WTC11 (cell line): ENCODE data around the gene ECE1. TPM values are rescaled to one million over a fixed set of nuclear protein-coding genes. Genes with fewer than 3 reads are reported as not detected.
A peak's percentile ranks its signal among the peaks of the same experiment; 100 is the strongest.
"Not testable (repeated sequence)": the region's sequence is repeated elsewhere in the genome, so short reads cannot be mapped to it uniquely, and the experiment has no call there.

Experiments
- ATAC-seq: fragments of 200-7000 bp; cut with Tn5 transposase; 2 replicates; pipeline ENCODE4 v1.10.0; 2021; ENCODE audit warnings: mild to moderate bottlenecking, moderate library complexity
- CTCF ChIA-PET: fragments of 300-600 bp; sonication (Branson Sonifier 250); formaldehyde crosslinking; loops from one replicate; lab custom pipeline; 2021; ENCODE audit warnings: antibody characterized with exemption; lab: Charles Lee
- POLR2A ChIA-PET: fragments of 350-600 bp; sonication (Branson Sonifier 250); formaldehyde crosslinking; loops from one replicate; lab custom pipeline; 2021; ENCODE audit warnings: antibody characterized with exemption; lab: Charles Lee
- DNase-seq: peaks from one replicate; pipeline ENCODE4 v3.0.0; 2021; ENCODE audit warnings: low spot score
- H3K27ac Mint-ChIP-seq: 2 replicates; pipeline ENCODE4 v1.8.0; 2021; ENCODE audit warnings: mixed read lengths
- H3K27me3 Mint-ChIP-seq: 2 replicates; pipeline ENCODE4 v1.8.0; 2021; ENCODE audit warnings: low read depth, mild to moderate bottlenecking, moderate library complexity, mixed read lengths
- H3K36me3 Mint-ChIP-seq: 2 replicates; pipeline ENCODE4 v1.8.0; 2021; ENCODE audit warnings: mixed read lengths
- H3K4me1 Mint-ChIP-seq: 2 replicates; pipeline ENCODE4 v1.8.0; 2022; ENCODE audit warnings: mixed read lengths
- H3K4me3 Mint-ChIP-seq: 2 replicates; pipeline ENCODE4 v1.8.0; 2021; ENCODE audit warnings: mild to moderate bottlenecking, moderate library complexity, mixed read lengths
- H3K9me3 Mint-ChIP-seq: 2 replicates; pipeline ENCODE4 v1.8.0; 2021; ENCODE audit warnings: mixed read lengths
- ATF1 ChIP-seq: sonication (generic); formaldehyde crosslinking; IDR thresholded peaks from 2 replicates; pipeline ENCODE4 v1.8.1; 2023; ENCODE audit warnings: mild to moderate bottlenecking, moderate library complexity, missing genetic modification reagents
- E2F1 ChIP-seq: sonication (generic); formaldehyde crosslinking; IDR thresholded peaks from 2 replicates; pipeline ENCODE4 v1.8.0; 2022; ENCODE audit warnings: mild to moderate bottlenecking, missing genetic modification reagents
- ETV6 ChIP-seq: sonication (generic); formaldehyde crosslinking; IDR thresholded peaks from 2 replicates; pipeline ENCODE4 v1.8.1; 2022; ENCODE audit warnings: mild to moderate bottlenecking, missing genetic modification reagents
- FOXJ3 ChIP-seq: sonication (generic); formaldehyde crosslinking; IDR thresholded peaks from 2 replicates; pipeline ENCODE4 v1.9.0; 2021; ENCODE audit warnings: missing genetic modification reagents, mild to moderate bottlenecking, borderline replicate concordance
- FOXK1 ChIP-seq: sonication (generic); formaldehyde crosslinking; IDR thresholded peaks from 2 replicates; pipeline ENCODE4 v1.8.0; 2022; ENCODE audit warnings: mild to moderate bottlenecking, moderate library complexity, missing genetic modification reagents
- KAT7 ChIP-seq: sonication (generic); formaldehyde crosslinking; IDR thresholded peaks from 2 replicates; pipeline ENCODE4 v1.8.1; 2023; ENCODE audit warnings: missing genetic modification reagents, mild to moderate bottlenecking, borderline replicate concordance
- MYBL2 ChIP-seq: sonication (generic); formaldehyde crosslinking; IDR thresholded peaks from 2 replicates; pipeline ENCODE4 v1.8.1; 2023; ENCODE audit warnings: mild to moderate bottlenecking, moderate library complexity, missing genetic modification reagents
- NR1H2 ChIP-seq: sonication (generic); formaldehyde crosslinking; IDR thresholded peaks from 2 replicates; pipeline ENCODE4 v1.9.0; 2021; ENCODE audit warnings: mild to moderate bottlenecking, moderate library complexity, missing genetic modification reagents
- RORB ChIP-seq: fragments of 250-450 bp; sonication (Bioruptor Pico); IDR thresholded peaks from 2 replicates; pipeline ENCODE4 v1.9.0; 2021; ENCODE audit warnings: mild to moderate bottlenecking
- SP1 ChIP-seq: sonication (generic); formaldehyde crosslinking; conservative IDR thresholded peaks from 2 replicates; pipeline ENCODE4 v1.8.1; 2022; ENCODE audit warnings: missing genetic modification reagents
- ZNF121 ChIP-seq: sonication (generic); formaldehyde crosslinking; IDR thresholded peaks from 2 replicates; pipeline ENCODE4 v1.8.0; 2023; ENCODE audit warnings: missing genetic modification reagents
- ZNF232 ChIP-seq: sonication (generic); formaldehyde crosslinking; IDR thresholded peaks from 2 replicates; pipeline ENCODE4 v1.8.0; 2022; ENCODE audit warnings: mild to moderate bottlenecking, missing genetic modification reagents
- ZNF423 ChIP-seq: fragments of 250-450 bp; sonication (Bioruptor Pico); IDR thresholded peaks from 2 replicates; pipeline ENCODE4 v2.1.2; 2022; ENCODE audit warnings: mild to moderate bottlenecking, moderate library complexity
- total RNA-seq: library from RNA; stranded (reverse); gene quantifications from 3 replicates; pipeline ENCODE4 v1.2.3, GENCODE V29; 2021
- TF ChIP-seq, protein P1 (sequence below): fragments of 250-450 bp; sonication (Bioruptor Pico); conservative IDR thresholded peaks from 2 replicates; pipeline ENCODE4 v1.9.0; 2021; ENCODE audit warnings: mild to moderate bottlenecking
- TF ChIP-seq, protein P2 (sequence below): sonication (generic); formaldehyde crosslinking; IDR thresholded peaks from 2 replicates; pipeline ENCODE4 v1.8.0; 2023; ENCODE audit warnings: mild to moderate bottlenecking, missing genetic modification reagents
- TF ChIP-seq, protein P3 (sequence below): sonication (generic); formaldehyde crosslinking; IDR thresholded peaks from 2 replicates; pipeline ENCODE4 v1.8.1; 2023; ENCODE audit warnings: mild to moderate bottlenecking, missing genetic modification reagents
- TF ChIP-seq, protein P4 (sequence below): fragments of 200-600 bp; IDR thresholded peaks from 2 replicates; pipeline ENCODE4 v1.8.0; 2022; ENCODE audit warnings: antibody characterized with exemption
- TF ChIP-seq, protein P5 (sequence below): fragments of 250-450 bp; sonication (Bioruptor Pico); IDR thresholded peaks from 2 replicates; pipeline ENCODE4 v1.9.0; 2021; ENCODE audit warnings: mild to moderate bottlenecking

The ECE1 gene
- total RNA-seq, 1 experiment from 2014 or later, result 45.0 TPM

GRCh38 chr1:21192284-21192683 lies 98.0 kb downstream of the ECE1 start:
- DNase-seq (no peak), ATAC-seq (no peak)
- TF ChIP-seq, protein P1, sequence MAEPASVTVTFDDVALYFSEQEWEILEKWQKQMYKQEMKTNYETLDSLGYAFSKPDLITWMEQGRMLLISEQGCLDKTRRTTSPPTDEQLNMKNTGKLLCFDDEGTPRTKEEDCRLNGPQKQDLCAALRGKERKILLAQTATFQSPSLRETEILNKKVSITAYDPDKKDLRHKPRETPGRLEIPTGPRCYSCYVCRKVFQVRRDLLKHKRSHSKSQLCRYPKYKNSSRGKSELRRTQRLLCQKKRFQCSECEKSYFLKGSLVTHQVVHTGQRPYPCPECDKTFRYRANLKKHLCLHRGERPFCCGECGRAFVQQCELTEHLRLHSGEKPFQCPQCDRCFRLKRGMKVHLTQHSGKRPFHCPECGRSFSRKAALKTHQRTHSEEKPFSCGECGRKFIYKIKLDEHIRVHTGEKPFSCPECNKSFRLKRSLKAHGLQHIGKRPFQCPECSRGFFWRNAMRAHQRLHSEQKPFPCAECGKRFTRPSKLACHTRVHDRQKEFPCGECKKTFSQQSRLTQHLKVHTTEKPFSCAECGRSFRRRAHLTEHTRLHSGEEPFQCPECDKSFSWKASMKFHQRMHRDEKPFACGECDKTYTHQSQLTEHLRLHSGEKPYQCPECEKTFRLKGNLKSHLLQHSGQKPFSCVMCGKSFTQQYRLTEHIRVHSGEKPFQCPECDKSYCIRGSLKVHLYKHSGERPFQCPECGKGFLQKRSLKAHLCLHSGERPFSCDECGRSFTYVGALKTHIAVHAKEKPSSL (CRISPR knock-in tag), result no peak
- TF ChIP-seq SP1 (CRISPR knock-in tag) (no peak), ZNF232 (CRISPR knock-in tag) (no peak), ZNF121 (CRISPR knock-in tag) (no peak)
- TF ChIP-seq, protein P2, sequence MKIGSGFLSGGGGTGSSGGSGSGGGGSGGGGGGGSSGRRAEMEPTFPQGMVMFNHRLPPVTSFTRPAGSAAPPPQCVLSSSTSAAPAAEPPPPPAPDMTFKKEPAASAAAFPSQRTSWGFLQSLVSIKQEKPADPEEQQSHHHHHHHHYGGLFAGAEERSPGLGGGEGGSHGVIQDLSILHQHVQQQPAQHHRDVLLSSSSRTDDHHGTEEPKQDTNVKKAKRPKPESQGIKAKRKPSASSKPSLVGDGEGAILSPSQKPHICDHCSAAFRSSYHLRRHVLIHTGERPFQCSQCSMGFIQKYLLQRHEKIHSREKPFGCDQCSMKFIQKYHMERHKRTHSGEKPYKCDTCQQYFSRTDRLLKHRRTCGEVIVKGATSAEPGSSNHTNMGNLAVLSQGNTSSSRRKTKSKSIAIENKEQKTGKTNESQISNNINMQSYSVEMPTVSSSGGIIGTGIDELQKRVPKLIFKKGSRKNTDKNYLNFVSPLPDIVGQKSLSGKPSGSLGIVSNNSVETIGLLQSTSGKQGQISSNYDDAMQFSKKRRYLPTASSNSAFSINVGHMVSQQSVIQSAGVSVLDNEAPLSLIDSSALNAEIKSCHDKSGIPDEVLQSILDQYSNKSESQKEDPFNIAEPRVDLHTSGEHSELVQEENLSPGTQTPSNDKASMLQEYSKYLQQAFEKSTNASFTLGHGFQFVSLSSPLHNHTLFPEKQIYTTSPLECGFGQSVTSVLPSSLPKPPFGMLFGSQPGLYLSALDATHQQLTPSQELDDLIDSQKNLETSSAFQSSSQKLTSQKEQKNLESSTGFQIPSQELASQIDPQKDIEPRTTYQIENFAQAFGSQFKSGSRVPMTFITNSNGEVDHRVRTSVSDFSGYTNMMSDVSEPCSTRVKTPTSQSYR (CRISPR knock-in tag), result no peak
- H3K27me3 Mint-ChIP-seq, result peaks cover 93% of the 10 kb centered on the region
- no peak overlapping the region for H3K4me3 Mint-ChIP-seq
- CTCF ChIA-PET, result interaction anchor here (0.7 to 0.8 kb wide), 2 partner anchors 8 to 26 kb away, joined by 3 read pairs; no protein-coding TSS in a partner anchor
- POLR2A ChIA-PET, result no interaction called here
- no peaks in the 10 kb centered on the region for H3K9me3 Mint-ChIP-seq
- H3K4me1 Mint-ChIP-seq, result no peaks in the 10 kb centered on the region
- no peaks in the 10 kb centered on the region for H3K36me3 Mint-ChIP-seq
- no peak overlapping the region for H3K27ac Mint-ChIP-seq

GRCh38 chr1:21190771-21191170 lies 99.5 kb downstream of the ECE1 start:
- POLR2A ChIA-PET, result interaction anchor here (0.6 kb wide), 3 partner anchors 197 to 492 kb away, joined by 3 to 10 read pairs (median 6); no protein-coding TSS in a partner anchor
- peaks cover 98% of the 10 kb centered on the region for H3K27me3 Mint-ChIP-seq
- not testable (repeated sequence) for H3K4me3 Mint-ChIP-seq, H3K36me3 Mint-ChIP-seq, H3K4me1 Mint-ChIP-seq, DNase-seq, H3K9me3 Mint-ChIP-seq, H3K27ac Mint-ChIP-seq, ATAC-seq
- CTCF ChIA-PET, result interaction anchor here (0.6 to 1.1 kb wide), 4 partner anchors 80 to 494 kb away, joined by 3 to 6 read pairs (median 4); no protein-coding TSS in a partner anchor
- TF ChIP-seq FOXK1 (CRISPR knock-in tag), result peak; percentile 32; the same call in 1 of the 2 replicates

DNA sequence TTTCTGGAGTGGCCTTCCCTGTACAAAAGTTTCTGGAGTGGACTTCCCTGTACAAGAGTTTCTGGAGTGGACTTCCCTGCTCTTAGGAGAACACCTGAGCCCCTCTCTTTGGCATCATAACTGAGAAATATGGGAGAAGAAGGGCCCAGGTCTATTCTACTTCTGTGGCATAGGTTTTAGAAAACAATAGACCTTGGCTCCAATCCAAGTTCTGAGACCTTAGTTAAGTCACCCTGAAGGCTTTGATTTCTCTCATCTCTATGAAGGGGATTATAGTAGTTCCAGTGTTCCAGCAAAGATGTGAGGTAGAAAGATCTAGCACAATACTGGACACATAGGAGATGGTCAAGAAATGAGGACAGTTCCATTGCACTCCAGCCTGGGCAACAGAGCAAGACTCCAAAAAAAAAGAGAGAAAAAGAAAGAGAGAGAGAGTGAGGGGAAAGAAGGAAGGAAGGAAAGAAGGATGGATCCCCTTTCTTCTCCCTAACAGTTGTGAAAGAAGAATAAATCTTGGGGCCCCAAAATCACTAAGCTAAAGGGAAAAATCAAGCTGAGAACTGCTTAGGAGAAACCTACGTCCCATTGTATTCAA lies 100.3 kb downstream of the ECE1 start:
- ChIA-PET POLR2A (interaction anchor here (0.6 to 0.9 kb wide), 2 partner anchors 19 to 196 kb away, joined by 3 to 6 read pairs; no protein-coding TSS in a partner anchor), CTCF (interaction anchor here (0.9 to 1.1 kb wide), 2 partner anchors 80 to 493 kb away, joined by 3 to 6 read pairs; no protein-coding TSS in a partner anchor)
- no peak for DNase-seq
- no peak for ATAC-seq
- Mint-ChIP-seq H3K9me3 (no peaks in the 10 kb centered on the region), H3K4me3 (no peak overlapping the region), H3K4me1 (no peaks in the 10 kb centered on the region), H3K27me3 (peaks cover 96% of the 10 kb centered on the region), H3K27ac (no peak overlapping the region), H3K36me3 (no peaks in the 10 kb centered on the region)
- TF ChIP-seq NR1H2 (CRISPR knock-in tag) (no peak), ETV6 (no peak), KAT7 (CRISPR knock-in tag) (no peak), E2F1 (CRISPR knock-in tag) (no peak), RORB (no peak), ZNF423 (CRISPR knock-in tag) (no peak), ATF1 (CRISPR knock-in tag) (no peak), MYBL2 (CRISPR knock-in tag) (no peak), FOXJ3 (CRISPR knock-in tag) (no peak)
- TF ChIP-seq, protein P3, sequence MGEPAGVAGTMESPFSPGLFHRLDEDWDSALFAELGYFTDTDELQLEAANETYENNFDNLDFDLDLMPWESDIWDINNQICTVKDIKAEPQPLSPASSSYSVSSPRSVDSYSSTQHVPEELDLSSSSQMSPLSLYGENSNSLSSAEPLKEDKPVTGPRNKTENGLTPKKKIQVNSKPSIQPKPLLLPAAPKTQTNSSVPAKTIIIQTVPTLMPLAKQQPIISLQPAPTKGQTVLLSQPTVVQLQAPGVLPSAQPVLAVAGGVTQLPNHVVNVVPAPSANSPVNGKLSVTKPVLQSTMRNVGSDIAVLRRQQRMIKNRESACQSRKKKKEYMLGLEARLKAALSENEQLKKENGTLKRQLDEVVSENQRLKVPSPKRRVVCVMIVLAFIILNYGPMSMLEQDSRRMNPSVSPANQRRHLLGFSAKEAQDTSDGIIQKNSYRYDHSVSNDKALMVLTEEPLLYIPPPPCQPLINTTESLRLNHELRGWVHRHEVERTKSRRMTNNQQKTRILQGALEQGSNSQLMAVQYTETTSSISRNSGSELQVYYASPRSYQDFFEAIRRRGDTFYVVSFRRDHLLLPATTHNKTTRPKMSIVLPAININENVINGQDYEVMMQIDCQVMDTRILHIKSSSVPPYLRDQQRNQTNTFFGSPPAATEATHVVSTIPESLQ, result no peak
- TF ChIP-seq, protein P4, sequence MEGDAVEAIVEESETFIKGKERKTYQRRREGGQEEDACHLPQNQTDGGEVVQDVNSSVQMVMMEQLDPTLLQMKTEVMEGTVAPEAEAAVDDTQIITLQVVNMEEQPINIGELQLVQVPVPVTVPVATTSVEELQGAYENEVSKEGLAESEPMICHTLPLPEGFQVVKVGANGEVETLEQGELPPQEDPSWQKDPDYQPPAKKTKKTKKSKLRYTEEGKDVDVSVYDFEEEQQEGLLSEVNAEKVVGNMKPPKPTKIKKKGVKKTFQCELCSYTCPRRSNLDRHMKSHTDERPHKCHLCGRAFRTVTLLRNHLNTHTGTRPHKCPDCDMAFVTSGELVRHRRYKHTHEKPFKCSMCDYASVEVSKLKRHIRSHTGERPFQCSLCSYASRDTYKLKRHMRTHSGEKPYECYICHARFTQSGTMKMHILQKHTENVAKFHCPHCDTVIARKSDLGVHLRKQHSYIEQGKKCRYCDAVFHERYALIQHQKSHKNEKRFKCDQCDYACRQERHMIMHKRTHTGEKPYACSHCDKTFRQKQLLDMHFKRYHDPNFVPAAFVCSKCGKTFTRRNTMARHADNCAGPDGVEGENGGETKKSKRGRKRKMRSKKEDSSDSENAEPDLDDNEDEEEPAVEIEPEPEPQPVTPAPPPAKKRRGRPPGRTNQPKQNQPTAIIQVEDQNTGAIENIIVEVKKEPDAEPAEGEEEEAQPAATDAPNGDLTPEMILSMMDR, result no peak
- TF ChIP-seq, protein P5, sequence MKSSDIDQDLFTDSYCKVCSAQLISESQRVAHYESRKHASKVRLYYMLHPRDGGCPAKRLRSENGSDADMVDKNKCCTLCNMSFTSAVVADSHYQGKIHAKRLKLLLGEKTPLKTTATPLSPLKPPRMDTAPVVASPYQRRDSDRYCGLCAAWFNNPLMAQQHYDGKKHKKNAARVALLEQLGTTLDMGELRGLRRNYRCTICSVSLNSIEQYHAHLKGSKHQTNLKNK, result no peak
